Keratinocyte (primary cell): ENCODE results near the gene DUSP7.

Experiments
- EZH2 ChIP-seq: IDR thresholded peaks from one replicate; pipeline ENCODE4 v1.6.1; 2012; ENCODE audit warnings: inconsistent platforms, mild to moderate bottlenecking, low read length, moderate library complexity
- TF ChIP-seq, protein P1 (sequence below), 3 experiments: IDR thresholded peaks in 1 of 3; conservative IDR thresholded peaks in 1 of 3; optimal IDR thresholded peaks in 1 of 3; 2 replicates in 2 of 3; 3 replicates in 1 of 3; pipeline versions ENCODE3 to v1.5.1; 2011; ENCODE audit warnings: low read length in 3 of 3, mild to moderate bottlenecking in 3 of 3, moderate library complexity in 2 of 3, control low read depth in 1 of 3, inconsistent platforms in 1 of 3; ENCODE audit not compliant: insufficient read depth in 2 of 3; ENCODE audit errors: extremely low read depth in 1 of 3

DNA sequence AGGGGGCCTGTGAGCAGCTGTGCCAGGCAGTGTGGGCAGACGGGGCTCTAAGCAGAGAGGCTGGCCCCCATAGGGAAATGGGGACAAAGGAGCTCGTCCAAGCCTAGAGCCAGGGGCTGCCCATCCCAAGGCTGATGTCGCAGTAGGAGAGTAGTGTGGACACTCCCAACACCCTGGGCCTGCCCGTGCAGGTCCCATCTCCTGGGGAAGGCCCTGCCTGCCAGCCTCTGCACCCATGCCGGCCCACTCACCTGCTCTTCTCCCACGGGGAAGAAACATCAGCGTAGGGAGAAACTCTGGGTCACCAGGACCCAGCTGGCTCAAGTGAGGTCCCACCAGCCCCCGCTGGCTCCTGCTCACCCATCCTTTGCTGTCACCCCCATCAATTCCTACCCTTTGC lies 10.7 kb upstream of the DUSP7 start:
- TF ChIP-seq, protein P1, sequence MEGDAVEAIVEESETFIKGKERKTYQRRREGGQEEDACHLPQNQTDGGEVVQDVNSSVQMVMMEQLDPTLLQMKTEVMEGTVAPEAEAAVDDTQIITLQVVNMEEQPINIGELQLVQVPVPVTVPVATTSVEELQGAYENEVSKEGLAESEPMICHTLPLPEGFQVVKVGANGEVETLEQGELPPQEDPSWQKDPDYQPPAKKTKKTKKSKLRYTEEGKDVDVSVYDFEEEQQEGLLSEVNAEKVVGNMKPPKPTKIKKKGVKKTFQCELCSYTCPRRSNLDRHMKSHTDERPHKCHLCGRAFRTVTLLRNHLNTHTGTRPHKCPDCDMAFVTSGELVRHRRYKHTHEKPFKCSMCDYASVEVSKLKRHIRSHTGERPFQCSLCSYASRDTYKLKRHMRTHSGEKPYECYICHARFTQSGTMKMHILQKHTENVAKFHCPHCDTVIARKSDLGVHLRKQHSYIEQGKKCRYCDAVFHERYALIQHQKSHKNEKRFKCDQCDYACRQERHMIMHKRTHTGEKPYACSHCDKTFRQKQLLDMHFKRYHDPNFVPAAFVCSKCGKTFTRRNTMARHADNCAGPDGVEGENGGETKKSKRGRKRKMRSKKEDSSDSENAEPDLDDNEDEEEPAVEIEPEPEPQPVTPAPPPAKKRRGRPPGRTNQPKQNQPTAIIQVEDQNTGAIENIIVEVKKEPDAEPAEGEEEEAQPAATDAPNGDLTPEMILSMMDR (optimal IDR thresholded peaks at IDR 0.05 in 1 of 3, IDR thresholded peaks at IDR 0.05 in 1 of 3, conservative IDR thresholded peaks at IDR 0.05 in 1 of 3; ENCODE audit: extremely low read depth in 1 of 3, insufficient read depth in 2 of 3, low read length in 3 of 3): no peak
- no peak for TF ChIP-seq EZH2
